Activated CD8-positive, alpha-beta memory T cell treated with anti-CD3 and anti-CD28 coated beads for 36 hours (primary cell): ENCODE measurements around the gene WASHC4. TPM values are rescaled to one million over a fixed set of nuclear protein-coding genes. Genes with fewer than 3 reads are reported as not detected.

Source experiments
- CTCF ChIA-PET: fragments of 350-600 bp; sonication (Branson Sonifier 250); formaldehyde crosslinking; loops from one replicate; lab custom pipeline; 2021; ENCODE audit warnings: antibody characterized with exemption; lab: Charles Lee
- POLR2A ChIA-PET: fragments of 350-600 bp; sonication (Branson Sonifier 250); formaldehyde crosslinking; loops from one replicate; lab custom pipeline; 2021; ENCODE audit warnings: antibody characterized with exemption; lab: Charles Lee
- total RNA-seq, 2 experiments: library from RNA; stranded (reverse); gene quantifications; one replicate each; pipeline ENCODE4 v1.2.3, GENCODE V29; 2021

WASHC4 gene
- total RNA-seq, 2 experiments from 2014 or later: 31.1 to 31.3 TPM

DNA sequence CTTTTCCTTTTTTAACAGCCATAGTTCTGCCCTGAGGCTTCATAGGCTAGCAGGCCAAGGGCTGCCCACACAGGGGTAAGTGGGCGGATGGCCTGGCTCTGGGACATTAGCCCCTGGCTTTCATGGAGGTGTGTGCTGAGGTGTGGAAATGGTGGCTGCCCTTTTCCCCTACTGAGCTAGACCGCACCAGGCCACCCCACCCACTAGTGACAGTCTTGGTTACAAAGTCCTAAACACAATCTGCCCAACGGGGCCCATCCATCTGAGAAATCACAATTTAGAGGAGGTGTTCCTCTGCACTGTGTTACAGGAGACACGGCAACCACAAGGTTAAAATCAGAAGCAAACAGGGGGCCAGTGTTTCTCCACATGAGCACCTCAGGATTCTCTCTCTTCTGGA is 92.9 kb downstream of the WASHC4 start:
- ChIA-PET CTCF (interaction anchor here (0.7 kb wide), 1 partner anchor 242 kb away, joined by 3 read pairs; no protein-coding TSS in a partner anchor), POLR2A (no interaction called here)

DNA sequence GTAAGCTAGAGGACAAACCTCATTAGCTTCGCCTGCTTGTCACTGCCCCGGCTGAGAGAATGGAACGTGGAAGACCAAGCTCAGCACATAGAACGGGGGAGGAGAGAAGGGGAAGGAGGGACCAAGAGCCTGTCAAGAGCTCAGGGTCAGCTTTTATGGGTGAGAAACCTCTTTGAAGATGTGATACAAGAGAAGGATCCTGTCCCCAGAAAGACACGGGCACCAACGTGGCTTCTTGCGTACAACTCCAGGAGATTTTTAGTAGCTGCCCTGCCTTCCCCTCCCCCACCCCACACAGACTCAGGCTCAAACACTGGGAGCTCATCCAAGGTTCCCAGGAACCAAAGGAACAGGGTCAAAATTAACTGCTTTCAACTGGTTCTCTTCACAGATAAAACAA is 93.8 kb downstream of the WASHC4 start:
- CTCF ChIA-PET: no interaction called here
- POLR2A ChIA-PET: no interaction called here

- POLR2A ChIA-PET: no interaction called here
- CTCF ChIA-PET: no interaction called here
These were observed 94.7 kb downstream of the WASHC4 start for GRCh38 chr12:105202202-105202601.

GRCh38 chr12:105204127-105204526 is 96.6 kb downstream of the WASHC4 start:
- CTCF ChIA-PET: interaction anchor here (0.9 kb wide), 1 partner anchor 23 kb away, joined by 3 read pairs; no protein-coding TSS in a partner anchor
- POLR2A ChIA-PET: no interaction called here

DNA sequence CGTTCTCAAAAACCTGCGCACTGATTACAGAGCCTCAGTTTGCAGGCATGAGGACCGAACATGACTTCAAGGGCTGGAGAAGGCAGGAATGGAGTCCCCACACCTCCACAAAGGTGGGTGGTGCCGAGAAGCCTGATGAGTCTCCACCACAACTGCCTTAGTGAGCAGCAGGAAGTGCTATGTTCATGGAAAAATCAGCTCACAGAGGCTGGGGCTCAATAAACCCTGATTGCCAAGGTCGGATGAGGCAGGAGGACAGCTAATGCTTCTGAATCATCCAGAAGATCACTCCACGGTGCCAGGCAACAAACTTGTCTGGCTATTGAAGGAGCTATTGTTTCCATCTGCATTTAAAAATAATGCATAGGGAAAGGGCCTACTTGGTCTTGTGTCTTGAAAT is 97.4 kb downstream of the WASHC4 start:
- POLR2A ChIA-PET: no interaction called here
- CTCF ChIA-PET: no interaction called here

GRCh38 chr12:105205322-105206048 is 98.0 kb downstream of the WASHC4 start:
- ChIA-PET POLR2A (no interaction called here), CTCF (no interaction called here)

GRCh38 chr12:105206686-105207374 is 99.3 kb downstream of the WASHC4 start:
- POLR2A ChIA-PET: no interaction called here
- CTCF ChIA-PET: no interaction called here

- ChIA-PET CTCF (no interaction called here), POLR2A (no interaction called here)
These were observed 101.6 kb downstream of the WASHC4 start for GRCh38 chr12:105209091-105209490.

DNA sequence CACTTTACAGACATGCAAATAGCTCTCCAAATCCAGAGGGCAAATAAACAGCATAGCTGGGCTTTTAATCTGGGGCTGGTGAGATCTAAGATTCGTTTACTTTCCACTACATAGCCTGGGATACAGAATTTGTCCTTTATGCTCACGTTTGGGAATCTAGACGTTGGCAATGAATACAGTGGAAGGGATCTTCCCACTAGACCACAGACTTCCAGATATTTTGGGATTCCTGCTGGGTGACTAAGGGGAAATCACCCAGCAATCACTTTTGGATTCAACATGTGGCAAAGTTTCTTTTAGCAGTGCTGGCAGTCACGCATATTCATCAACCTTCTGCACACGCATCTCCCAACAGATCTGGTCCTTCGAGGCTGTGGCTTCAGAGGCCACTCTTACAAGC is 104.9 kb downstream of the WASHC4 start:
- CTCF ChIA-PET: no interaction called here
- POLR2A ChIA-PET: no interaction called here

- CTCF ChIA-PET: no interaction called here
- POLR2A ChIA-PET: no interaction called here
These were observed 106.6 kb downstream of the WASHC4 start for GRCh38 chr12:105214148-105214547.

DNA sequence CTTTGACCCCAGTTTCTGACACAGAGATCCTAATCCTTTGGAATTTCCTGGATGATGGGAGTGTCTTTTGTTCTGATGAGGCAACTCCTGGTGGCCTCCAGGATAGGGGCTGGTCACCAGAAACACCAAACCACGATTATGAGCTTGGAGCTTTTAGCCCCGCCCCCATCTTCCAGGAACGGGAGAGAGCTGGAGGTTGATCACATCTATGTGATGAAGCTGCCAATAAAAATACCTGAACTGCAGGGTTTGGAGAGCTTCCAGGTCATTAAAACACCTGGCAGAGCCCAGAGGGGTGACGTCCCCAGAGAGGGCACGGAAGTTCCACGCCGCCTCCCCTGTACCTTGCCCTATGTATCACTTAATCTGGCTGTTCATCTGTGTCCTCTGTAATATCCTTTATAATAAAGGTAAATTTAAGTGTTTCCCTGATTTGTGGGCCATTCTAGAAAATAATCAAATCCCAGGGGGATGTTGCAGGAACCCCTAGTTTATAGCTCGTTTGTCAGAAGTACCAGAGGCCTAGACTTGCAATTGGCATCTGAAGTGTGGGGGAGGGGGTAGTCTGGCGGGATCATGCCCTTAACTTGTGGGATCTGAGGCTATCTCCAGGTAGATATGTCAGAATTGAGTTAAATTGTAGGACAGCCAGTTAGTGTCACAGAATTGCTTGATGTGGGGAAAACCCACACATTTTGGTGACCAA is 107.3 kb downstream of the WASHC4 start:
- CTCF ChIA-PET: no interaction called here
- POLR2A ChIA-PET: interaction anchor here (0.6 kb wide), 1 partner anchor 1259 kb away, joined by 4 read pairs; no protein-coding TSS in a partner anchor

DNA sequence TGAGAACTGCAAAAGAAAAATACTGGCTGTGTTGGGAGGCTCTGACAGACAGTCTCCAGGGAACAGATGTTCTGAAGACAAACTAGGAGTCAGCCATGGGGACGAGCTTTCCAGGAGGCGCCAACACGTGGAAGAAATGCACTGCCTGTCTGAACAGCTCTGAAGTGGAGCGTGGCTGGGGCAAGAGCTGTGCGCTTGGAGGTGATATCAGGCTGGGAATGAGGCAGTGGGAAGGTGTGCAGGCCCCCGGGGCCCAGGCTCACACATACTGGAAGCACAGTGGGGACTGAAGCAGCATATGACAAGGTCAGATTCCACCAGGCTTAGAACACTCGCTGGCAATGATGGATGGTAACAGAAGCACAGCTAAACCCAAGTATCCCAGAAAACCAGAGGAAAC is 110.9 kb downstream of the WASHC4 start:
- ChIA-PET POLR2A (no interaction called here), CTCF (no interaction called here)

Other genes with a start within 250 kb of the WASHC4 start
- gene SLC41A2, start 149.4 kb upstream of the WASHC4 start, total RNA-seq: 1 to 10 TPM; 7.3 to 8.3 TPM
- gene NOPCHAP1, start 121.4 kb upstream of the WASHC4 start, total RNA-seq: 10 to 100 TPM; 32.7 to 34.2 TPM
- 1 to 10 TPM; 1.4 to 2.2 TPM for gene ALDH1L2, start 23.3 kb upstream of the WASHC4 start, total RNA-seq
- gene APPL2, start 128.4 kb downstream of the WASHC4 start, total RNA-seq: 10 to 100 TPM; 12.2 to 14.4 TPM
- 10 to 100 TPM; 63.7 to 63.8 TPM for gene C12orf75, start 223.0 kb downstream of the WASHC4 start, total RNA-seq